Left lung (tissue), 10 donors: ENCODE data around the gene PTPRCAP. TPM values are rescaled to one million over a fixed set of nuclear protein-coding genes. Genes with fewer than 3 reads are reported as not detected.

Source experiments
- ATAC-seq: fragments of 200-7000 bp; cut with Tn5 transposase; one replicate; pipeline ENCODE4 v1.9.1; 2020; ENCODE audit warnings: moderate library complexity
- DNase-seq, 4 donors: peaks; one replicate each; pipeline ENCODE4 v3.0.0-alpha.2; 2013 to 2020
- H3K27ac ChIP-seq, 2 donors: fragments of 200-600 bp; sonication (generic) in 1 of 2; one replicate each; pipeline versions ENCODE4 v1.5.0 to v1.8.0; 2020 to 2021
- H3K27me3 ChIP-seq, 2 donors: fragments of 200-600 bp; sonication (generic) in 1 of 2; one replicate each; pipeline versions ENCODE4 v1.5.0 to v1.8.0; 2020 to 2021
- H3K36me3 ChIP-seq, 2 donors: fragments of 200-600 bp; sonication (generic) in 1 of 2; one replicate each; pipeline versions ENCODE4 v1.5.0 to v1.8.0; 2020 to 2021
- H3K4me1 ChIP-seq, 2 donors: fragments of 200-600 bp; one replicate each; pipeline ENCODE4 v1.8.0; 2021
- H3K4me3 ChIP-seq, 2 donors: fragments of 200-600 bp; sonication (generic) in 1 of 2; one replicate each; pipeline versions ENCODE4 v1.5.0 to v1.8.0; 2020 to 2021; ENCODE audit warnings: mild to moderate bottlenecking in 1 of 2
- H3K9me3 ChIP-seq, 2 donors: fragments of 200-600 bp; sonication (generic) in 1 of 2; one replicate each; pipeline versions ENCODE4 v1.5.0 to v1.8.0; 2020 to 2021
- CTCF ChIP-seq, 2 donors: fragments of 200-600 bp; sonication (generic) in 1 of 2; IDR thresholded peaks; one replicate each; pipeline versions ENCODE4 v1.5.0 to v1.8.0; 2021; ENCODE audit warnings: antibody characterized with exemption in 2 of 2
- intact Hi-C, 2 donors: fragments of 100-400 bp; cut with DNase I; formaldehyde crosslinking; loops; one replicate each; pipeline versions ENCODE4 v1.11.2 to v1.14.2; 2022
- polyA plus RNA-seq, 6 donors: library from polyadenylated mRNA; unstranded; fragments of 120-200 nt; gene quantifications; one replicate each; pipeline ENCODE4 v1.2.1, GENCODE V29; 2013; ENCODE audit not compliant: insufficient read length in 6 of 6
- total RNA-seq, 2 donors: library from RNA; stranded (reverse); fragmentation: NEBNext Ultra II Directional; extraction: Animal tissue kit (Norgen Biotek cat#: 25700); gene quantifications; one replicate each; pipeline ENCODE4 v1.2.1, GENCODE V29; 2021
- donor health status: DM: no; HTN: yes; CAD: no.
- donor health status: DM: no; HTN: no; CAD: no.

PTPRCAP gene
- total and polyA plus RNA-seq, 8 donors: 1.6 to 12.5 (median 2.7) TPM

GRCh38 chr11:67464411-67465188 is 27.1 kb upstream of the PTPRCAP start:
- ATAC-seq: peak; percentile 82
- no peaks in the 10 kb centered on the region for H3K27me3 ChIP-seq
- no peaks in the 10 kb centered on the region for H3K9me3 ChIP-seq
- H3K4me1 ChIP-seq: peaks cover 11 to 47% of the 10 kb centered on the region in 2 donors
- peak overlapping the region; percentile 46 to 66 for H3K4me3 ChIP-seq
- intact Hi-C loops: no loop called here
- TF ChIP-seq CTCF (IDR thresholded peaks at IDR 0.05): no peak
- H3K27ac ChIP-seq: peak overlapping the region; percentile 84 to 87
- peak in 3 of 4 donors; percentile 80 to 97 (median 93) for DNase-seq
- H3K36me3 ChIP-seq: no peaks in the 10 kb centered on the region

- Histone ChIP-seq H3K27me3 (no peaks in the 10 kb centered on the region), H3K4me1 (peaks cover 10 to 44% of the 10 kb centered on the region in 2 donors), H3K36me3 (no peaks in the 10 kb centered on the region), H3K9me3 (no peaks in the 10 kb centered on the region), H3K27ac (peak overlapping the region; percentile 84 to 87), H3K4me3 (peak overlapping the region; percentile 46 to 66)
- ATAC-seq (peak; percentile 45), DNase-seq (peak in 2 of 4 donors; percentile 84 to 91)
- TF ChIP-seq CTCF (IDR thresholded peaks at IDR 0.05): no peak
- intact Hi-C loops: no loop called here
Observed at GRCh38 chr11:67463680-67464410, 26.4 kb upstream of the PTPRCAP start.

- DNase-seq (no peak), ATAC-seq (no peak)
- peak overlapping the region in 1 of 2 donors; percentile 87 for H3K27ac ChIP-seq
- no peaks in the 10 kb centered on the region for H3K27me3 ChIP-seq
- intact Hi-C loops: no loop called here
- peaks cover 8 to 39% of the 10 kb centered on the region in 2 donors for H3K4me1 ChIP-seq
- H3K9me3 ChIP-seq: no peaks in the 10 kb centered on the region
- H3K36me3 ChIP-seq: no peaks in the 10 kb centered on the region
- H3K4me3 ChIP-seq: no peak overlapping the region
- TF ChIP-seq CTCF (IDR thresholded peaks at IDR 0.05): no peak
Observed at GRCh38 chr11:67463186-67463585, 25.7 kb upstream of the PTPRCAP start.

- H3K36me3 ChIP-seq: no peaks in the 10 kb centered on the region
- no peaks in the 10 kb centered on the region for H3K27me3 ChIP-seq
- ATAC-seq (no peak), DNase-seq (no peak)
- H3K9me3 ChIP-seq: no peaks in the 10 kb centered on the region
- no peak overlapping the region for H3K27ac ChIP-seq
- intact Hi-C loops: no loop called here
- no peak for TF ChIP-seq CTCF (IDR thresholded peaks at IDR 0.05)
- H3K4me1 ChIP-seq: no peaks in the 10 kb centered on the region
- no peak overlapping the region for H3K4me3 ChIP-seq
Observed at GRCh38 chr11:67458266-67458665, 20.8 kb upstream of the PTPRCAP start.

GRCh38 chr11:67457453-67457852 is 20.0 kb upstream of the PTPRCAP start:
- no peak overlapping the region for H3K4me3 ChIP-seq
- H3K9me3 ChIP-seq: no peaks in the 10 kb centered on the region
- H3K27me3 ChIP-seq: no peaks in the 10 kb centered on the region
- TF ChIP-seq CTCF (IDR thresholded peaks at IDR 0.05): no peak
- DNase-seq (no peak), ATAC-seq (no peak)
- no peak overlapping the region for H3K27ac ChIP-seq
- H3K36me3 ChIP-seq: no peaks in the 10 kb centered on the region
- intact Hi-C loops: no loop called here
- no peaks in the 10 kb centered on the region for H3K4me1 ChIP-seq
